ENCODE measurements around the gene RRAS2. TPM values are rescaled to one million over a fixed set of nuclear protein-coding genes. Genes with fewer than 3 reads are reported as not detected.

RRAS2 gene
- total RNA-seq, 1 experiment from 2014 or later = 158 TPM

GRCh38 chr11:14230407-14230806 lies 128.6 kb downstream of the RRAS2 start:
- H4K5ac ChIP-seq (ENCODE audit: insufficient read length, low read depth, low read length) = no peak overlapping the region
- no peaks in the 10 kb centered on the region for H4K20me1 ChIP-seq (ENCODE audit: control insufficient read depth, insufficient read depth, insufficient read length)
- no peak overlapping the region for H2BK15ac ChIP-seq (ENCODE audit: low read depth, low read length)
- no peaks in the 10 kb centered on the region for H3K27me3 ChIP-seq (ENCODE audit: insufficient read depth, low read length)
- H3K27ac ChIP-seq (ENCODE audit: insufficient read length, low read depth, low read length) = no peak overlapping the region
- H3K9me3 ChIP-seq (ENCODE audit: control insufficient read depth, low read depth, low read length) = no peaks in the 10 kb centered on the region
- H3K56ac ChIP-seq (ENCODE audit: insufficient read length, low read depth, low read length) = no peak overlapping the region
- H3K79me2 ChIP-seq (ENCODE audit: insufficient read depth, low read length) = no peaks in the 10 kb centered on the region
- no peak overlapping the region for H2BK20ac ChIP-seq (ENCODE audit: low read depth, low read length, poor library complexity, severe bottlenecking)
- no peak overlapping the region for H4K91ac ChIP-seq (ENCODE audit: insufficient read length, low read depth, low read length)
- H3K14ac ChIP-seq (ENCODE audit: insufficient read depth, low read length) = no peak overlapping the region
- Mint-ChIP-seq H3K4me1 (peaks cover 38 to 44% of the 10 kb centered on the region in 2 experiments), H3K36me3 (ENCODE audit: insufficient read depth in 1 of 3, low read depth in 3 of 3) (peaks cover 0 to 9% (median 0%) of the 10 kb centered on the region in 3 experiments; a peak in 3 of 7 replicates), H3K27ac (peak overlapping the region in 2 of 3 experiments; percentile 63 to 82; a peak in 5 of 7 replicates), H3K27me3 (ENCODE audit: low read depth) (peaks cover 9% of the 10 kb centered on the region), H3K9me3 (peaks cover 3 to 4% of the 10 kb centered on the region in 2 experiments; a peak in 4 of 5 replicates), H3K4me3 (peak overlapping the region; percentile 28 to 30; a peak in 4 of 5 replicates)
- H3K23ac ChIP-seq (ENCODE audit: insufficient read length, low read depth, low read length) = no peak overlapping the region
- WGBS (ENCODE audit: extremely low coverage, insufficient read length, low lambda C conversion rate) = no CpG with 5 or more reads among the region's 6 CpGs
- H2AFZ ChIP-seq (ENCODE audit: low read length) = no peak overlapping the region
- no peak overlapping the region for H4K8ac ChIP-seq (replicated peaks; ENCODE audit: insufficient read length, low read depth, low read length)
- H3K79me1 ChIP-seq (ENCODE audit: insufficient read depth, low read depth, low read length, poor library complexity, severe bottlenecking) = no peaks in the 10 kb centered on the region
- H3K4me1 ChIP-seq (ENCODE audit: insufficient read depth, low read length) = peaks cover 8% of the 10 kb centered on the region; the same call in 1 of the 2 replicates
- peak overlapping the region; percentile 27 for H3K4me2 ChIP-seq (ENCODE audit: insufficient read depth, insufficient read length, low read length)
- no peak overlapping the region for H3K4ac ChIP-seq (ENCODE audit: low read depth, low read length)
- H3T11ph ChIP-seq (ENCODE audit: low read length) = no peak overlapping the region
- H2AK5ac ChIP-seq (ENCODE audit: insufficient read length, low read length) = no peak overlapping the region
- H3K9ac ChIP-seq (ENCODE audit: extremely low read depth, insufficient read length, low read length) = no peak overlapping the region
- no peak for DNase-seq
- no peak for TF ChIP-seq CTCF (conservative IDR thresholded peaks at IDR 0.05)
- H3K23me2 ChIP-seq (ENCODE audit: insufficient read length, low read depth, low read length, poor library complexity, severe bottlenecking) = no peaks in the 10 kb centered on the region
- H2BK5ac ChIP-seq (ENCODE audit: insufficient read length, low read length) = no peak overlapping the region
- no peak overlapping the region for H2BK12ac ChIP-seq (ENCODE audit: insufficient read length, low read depth, low read length)
- H3K18ac ChIP-seq (ENCODE audit: insufficient read length, low read depth, low read length) = no peak overlapping the region
- H2BK120ac ChIP-seq (ENCODE audit: low read depth, low read length, poor library complexity, severe bottlenecking) = no peak overlapping the region

All from H9 (cell line).